Measurements from ENCODE around the gene SFTPB.
"Not testable (repeated sequence)": the region's sequence is repeated elsewhere in the genome, so short reads cannot be mapped to it uniquely, and the experiment has no call there.

Gene SFTPB

DNA sequence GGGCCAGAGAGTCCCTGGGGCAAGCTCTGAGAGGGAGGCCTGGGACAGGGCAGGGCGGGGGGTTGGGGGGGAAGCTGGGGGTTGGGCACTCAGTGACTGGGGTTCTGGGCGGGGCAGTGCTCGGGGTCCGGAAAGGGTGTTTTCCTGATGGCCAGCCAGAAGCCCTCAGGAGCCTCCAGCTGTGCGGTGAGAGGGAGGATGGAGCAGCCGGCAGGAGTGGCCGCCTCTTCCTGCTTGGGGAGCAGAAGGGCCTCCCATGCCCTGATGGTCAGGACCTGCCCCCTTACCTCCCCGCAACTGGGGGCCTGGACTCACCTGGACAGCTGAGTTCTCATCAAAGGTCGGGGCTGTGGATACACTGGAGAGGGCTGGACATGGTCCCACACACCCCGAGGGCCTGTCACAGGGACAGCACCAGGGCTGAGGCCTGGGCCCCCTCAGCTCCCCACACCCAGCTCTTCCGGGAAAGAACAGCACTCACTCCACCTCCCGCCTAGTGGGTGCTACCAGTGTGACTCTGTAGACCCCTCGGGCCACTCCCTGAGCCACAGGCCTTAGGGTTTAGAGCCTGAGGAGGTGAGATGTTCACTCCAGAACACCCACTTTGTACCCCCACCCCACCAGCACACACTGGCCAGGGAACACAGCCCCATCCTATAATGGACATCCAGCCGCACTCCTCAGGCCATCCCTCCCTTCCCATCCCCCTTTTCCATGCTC lies 6.7 kb downstream of the SFTPB start:
- H3K9me3 ChIP-seq (ENCODE audit: control insufficient read depth, low read length), result no peaks in the 10 kb centered on the region
- H2AFZ ChIP-seq, result no peak overlapping the region
- H3K36me3 ChIP-seq (ENCODE audit: control insufficient read depth, insufficient read depth, low read length), result no peaks in the 10 kb centered on the region
- H3K9ac ChIP-seq, result no peak overlapping the region
- TF ChIP-seq, protein P1, sequence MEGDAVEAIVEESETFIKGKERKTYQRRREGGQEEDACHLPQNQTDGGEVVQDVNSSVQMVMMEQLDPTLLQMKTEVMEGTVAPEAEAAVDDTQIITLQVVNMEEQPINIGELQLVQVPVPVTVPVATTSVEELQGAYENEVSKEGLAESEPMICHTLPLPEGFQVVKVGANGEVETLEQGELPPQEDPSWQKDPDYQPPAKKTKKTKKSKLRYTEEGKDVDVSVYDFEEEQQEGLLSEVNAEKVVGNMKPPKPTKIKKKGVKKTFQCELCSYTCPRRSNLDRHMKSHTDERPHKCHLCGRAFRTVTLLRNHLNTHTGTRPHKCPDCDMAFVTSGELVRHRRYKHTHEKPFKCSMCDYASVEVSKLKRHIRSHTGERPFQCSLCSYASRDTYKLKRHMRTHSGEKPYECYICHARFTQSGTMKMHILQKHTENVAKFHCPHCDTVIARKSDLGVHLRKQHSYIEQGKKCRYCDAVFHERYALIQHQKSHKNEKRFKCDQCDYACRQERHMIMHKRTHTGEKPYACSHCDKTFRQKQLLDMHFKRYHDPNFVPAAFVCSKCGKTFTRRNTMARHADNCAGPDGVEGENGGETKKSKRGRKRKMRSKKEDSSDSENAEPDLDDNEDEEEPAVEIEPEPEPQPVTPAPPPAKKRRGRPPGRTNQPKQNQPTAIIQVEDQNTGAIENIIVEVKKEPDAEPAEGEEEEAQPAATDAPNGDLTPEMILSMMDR (IDR thresholded peaks at IDR 0.05), result no peak
- H3K4me3 ChIP-seq (ENCODE audit: low read depth, low read length), result no peak overlapping the region
- peak overlapping the region; percentile 47 for H3K27ac ChIP-seq
- H3K4me2 ChIP-seq (ENCODE audit: low read length), result no peak overlapping the region
- no peaks in the 10 kb centered on the region for H3K27me3 ChIP-seq (ENCODE audit: control insufficient read depth, insufficient read depth, low read length)
- no peaks in the 10 kb centered on the region for H3K4me1 ChIP-seq
- no peaks in the 10 kb centered on the region for H3K79me2 ChIP-seq

DNA sequence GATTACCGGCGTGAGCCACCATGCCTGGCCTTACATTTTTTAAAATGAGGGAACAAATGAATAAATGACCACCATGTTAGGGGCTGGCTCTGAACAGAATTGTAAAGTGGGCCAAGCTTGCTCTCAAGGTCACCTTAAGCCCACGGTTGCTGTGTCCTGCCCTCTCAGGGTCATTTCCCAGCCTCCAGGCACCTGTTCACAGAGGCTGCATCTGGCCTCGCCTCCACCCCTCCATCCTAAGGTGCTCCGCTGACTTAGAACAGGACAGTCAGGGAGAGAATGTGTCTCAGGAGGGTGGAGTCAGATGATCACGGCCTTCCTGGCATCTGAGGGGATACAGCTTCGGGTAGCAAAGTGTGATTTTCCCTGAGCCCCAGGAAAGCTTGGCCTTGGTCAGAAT lies 7.3 kb downstream of the SFTPB start:
- TF ChIP-seq, protein P1 (IDR thresholded peaks at IDR 0.05), result no peak
- no peaks in the 10 kb centered on the region for H3K9me3 ChIP-seq (ENCODE audit: control insufficient read depth, low read length)
- no peak overlapping the region for H3K4me3 ChIP-seq (ENCODE audit: low read depth, low read length)
- no peak overlapping the region for H3K27ac ChIP-seq
- H2AFZ ChIP-seq, result no peak overlapping the region
- H3K79me2 ChIP-seq, result no peaks in the 10 kb centered on the region
- no peaks in the 10 kb centered on the region for H3K36me3 ChIP-seq (ENCODE audit: control insufficient read depth, insufficient read depth, low read length)
- H3K9ac ChIP-seq, result no peak overlapping the region
- H3K4me2 ChIP-seq (ENCODE audit: low read length), result no peak overlapping the region
- no peaks in the 10 kb centered on the region for H3K27me3 ChIP-seq (ENCODE audit: control insufficient read depth, insufficient read depth, low read length)
- no peaks in the 10 kb centered on the region for H3K4me1 ChIP-seq

DNA sequence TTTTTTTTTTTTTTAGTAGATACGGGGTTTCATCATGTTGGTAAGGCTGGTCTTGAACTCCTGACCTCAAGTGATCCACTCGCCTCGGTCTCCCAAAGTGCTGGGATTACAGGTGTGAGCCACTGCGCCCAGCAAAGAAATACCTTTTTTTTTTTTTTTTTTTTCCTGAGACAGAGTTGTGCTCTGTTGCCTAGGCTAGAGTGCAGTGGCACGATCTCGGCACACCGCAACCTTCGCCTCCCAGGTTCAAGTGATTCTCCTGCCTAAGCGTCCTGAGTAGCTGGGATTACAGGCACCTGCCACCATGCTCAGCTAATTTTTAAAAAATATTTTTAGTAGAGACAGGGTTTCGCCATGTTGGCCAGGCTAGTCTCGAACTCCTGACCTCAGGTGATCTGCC lies 7.7 kb downstream of the SFTPB start:
- not testable (repeated sequence) for H3K79me2 ChIP-seq; H3K27ac ChIP-seq; H3K27me3 ChIP-seq (ENCODE audit: control insufficient read depth, insufficient read depth, low read length); H3K36me3 ChIP-seq (ENCODE audit: control insufficient read depth, insufficient read depth, low read length); H3K4me2 ChIP-seq (ENCODE audit: low read length); H3K4me3 ChIP-seq (ENCODE audit: low read depth, low read length); H3K9ac ChIP-seq; H3K9me3 ChIP-seq (ENCODE audit: control insufficient read depth, low read length); H2AFZ ChIP-seq; H3K4me1 ChIP-seq

DNA sequence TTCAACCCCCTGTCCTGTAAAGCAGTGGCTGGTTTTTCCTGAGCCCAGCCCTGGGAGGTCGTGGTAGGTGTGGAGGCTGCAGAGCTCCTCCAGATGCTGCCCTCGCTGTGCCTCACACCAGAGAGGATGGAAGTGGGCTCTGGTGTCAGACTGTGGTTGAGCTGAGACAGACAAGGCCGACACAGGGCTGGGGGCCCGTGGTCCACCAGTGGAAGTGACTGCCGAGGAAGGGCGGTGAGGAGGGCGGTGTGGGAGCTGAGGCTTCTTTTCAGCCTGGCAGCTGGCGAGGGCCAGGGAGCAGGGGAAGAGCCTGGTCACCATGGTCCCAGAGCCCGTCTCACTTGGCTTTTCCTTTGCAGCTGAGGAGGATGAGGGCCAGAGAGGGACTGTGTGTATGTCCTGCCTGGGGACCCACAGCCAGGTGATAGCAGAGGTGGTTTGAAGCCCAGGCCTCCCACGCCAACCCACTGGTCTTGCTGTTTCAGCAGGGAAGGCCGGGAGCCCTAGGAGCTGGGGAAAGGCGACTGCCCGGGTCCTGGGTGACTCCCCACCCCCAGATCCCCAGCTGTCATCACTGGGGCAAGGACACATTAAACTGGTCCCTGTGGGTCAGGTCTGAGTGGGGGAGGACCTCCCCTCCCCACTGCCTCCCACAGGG lies 8.5 kb downstream of the SFTPB start:
- H3K4me1 ChIP-seq, result no peaks in the 10 kb centered on the region
- no peak overlapping the region for H3K4me3 ChIP-seq (ENCODE audit: low read depth, low read length)
- no peaks in the 10 kb centered on the region for H3K9me3 ChIP-seq (ENCODE audit: control insufficient read depth, low read length)
- no peak overlapping the region for H2AFZ ChIP-seq
- TF ChIP-seq, protein P1 (IDR thresholded peaks at IDR 0.05), result no peak
- no peaks in the 10 kb centered on the region for H3K79me2 ChIP-seq
- no peaks in the 10 kb centered on the region for H3K27me3 ChIP-seq (ENCODE audit: control insufficient read depth, insufficient read depth, low read length)
- no peak overlapping the region for H3K4me2 ChIP-seq (ENCODE audit: low read length)
- H3K36me3 ChIP-seq (ENCODE audit: control insufficient read depth, insufficient read depth, low read length), result no peaks in the 10 kb centered on the region
- no peak overlapping the region for H3K27ac ChIP-seq
- H3K9ac ChIP-seq, result no peak overlapping the region

DNA sequence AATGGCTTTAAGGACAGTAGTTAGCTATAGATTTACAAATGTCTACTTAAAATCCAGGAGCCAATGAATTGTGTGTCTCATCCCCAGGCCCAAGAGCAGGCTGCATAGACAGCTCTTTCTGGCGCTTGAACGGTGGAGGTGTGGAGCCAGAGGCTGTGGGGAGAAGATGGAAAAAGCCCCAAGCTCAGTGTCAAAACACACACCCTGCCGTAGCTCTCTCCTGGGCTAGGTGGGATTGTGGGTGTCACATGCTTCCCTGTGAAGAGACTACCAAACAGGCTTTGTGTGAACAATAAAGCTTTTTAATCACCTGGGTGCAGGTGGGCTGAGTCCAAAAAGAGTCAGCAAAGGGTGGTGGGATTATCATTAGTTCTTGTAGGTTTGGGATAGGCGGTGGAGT lies 10.6 kb downstream of the SFTPB start:
- not testable (repeated sequence) for H2AFZ ChIP-seq; H3K27me3 ChIP-seq (ENCODE audit: control insufficient read depth, insufficient read depth, low read length); H3K4me3 ChIP-seq (ENCODE audit: low read depth, low read length); H3K36me3 ChIP-seq (ENCODE audit: control insufficient read depth, insufficient read depth, low read length); H3K27ac ChIP-seq; H3K79me2 ChIP-seq; H3K4me2 ChIP-seq (ENCODE audit: low read length); H3K4me1 ChIP-seq; H3K9ac ChIP-seq; H3K9me3 ChIP-seq (ENCODE audit: control insufficient read depth, low read length)

Data from parathyroid adenoma (tissue), 2 donors.